HG03025 (cell line): Measurements from ENCODE around the gene HOXA1.

ENCODE experiments used
- ATAC-seq: cut with Tn5 transposase; IDR thresholded peaks from one replicate; pipeline ENCODE4 v1.9.1; 2021; ENCODE audit warnings: mild to moderate bottlenecking, moderate library complexity; ENCODE audit not compliant: unreplicated experiment, low FRiP score

HOXA1 gene

GRCh38 chr7:27117887-27118491, 22.2 kb upstream of the HOXA1 start:
- no peak for ATAC-seq

DNA sequence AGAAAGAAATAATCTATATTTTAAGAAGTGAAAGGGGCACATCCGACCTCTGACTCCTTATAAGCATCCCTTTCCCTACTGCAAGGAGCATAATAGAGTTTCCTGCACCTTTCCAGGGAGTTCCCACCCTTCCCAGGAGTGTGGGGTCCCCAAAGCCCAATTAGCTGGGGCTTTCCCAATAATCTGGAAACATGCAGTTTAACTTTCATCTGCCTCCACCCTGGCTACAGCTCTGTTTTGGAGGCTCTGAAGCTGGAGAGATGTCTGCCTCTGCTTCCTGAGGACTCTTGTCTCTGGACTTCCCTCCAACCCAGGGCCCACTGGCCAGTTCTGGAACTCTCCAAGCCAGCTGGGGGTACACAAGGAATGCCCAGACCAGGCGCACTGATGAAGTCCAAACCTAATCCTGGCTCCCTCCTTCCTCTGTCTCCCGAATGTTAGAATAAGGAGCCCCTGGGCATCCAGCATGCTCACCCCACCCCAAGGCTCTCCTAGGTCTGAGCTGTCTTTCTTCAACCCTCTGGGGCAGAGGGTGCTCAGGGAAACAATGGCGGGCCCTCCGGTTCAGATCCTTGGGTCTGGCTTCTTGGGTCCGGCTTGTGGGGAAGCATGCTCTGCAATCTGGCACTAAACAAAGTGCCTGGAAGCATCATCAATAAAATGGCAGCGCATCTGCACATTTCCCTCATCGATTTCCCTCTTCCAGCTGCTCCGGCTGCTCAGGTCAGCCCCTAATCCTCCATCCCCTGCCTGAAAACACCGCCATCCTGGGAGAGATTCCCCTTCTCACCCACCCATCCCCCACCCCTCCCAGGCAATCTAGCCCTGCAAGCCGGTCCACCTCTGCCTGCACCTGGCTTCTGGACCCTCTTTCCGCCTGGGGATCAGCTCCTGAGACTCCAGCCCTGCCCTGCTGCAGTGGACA, 21.4 kb upstream of the HOXA1 start:
- no peak for ATAC-seq

DNA sequence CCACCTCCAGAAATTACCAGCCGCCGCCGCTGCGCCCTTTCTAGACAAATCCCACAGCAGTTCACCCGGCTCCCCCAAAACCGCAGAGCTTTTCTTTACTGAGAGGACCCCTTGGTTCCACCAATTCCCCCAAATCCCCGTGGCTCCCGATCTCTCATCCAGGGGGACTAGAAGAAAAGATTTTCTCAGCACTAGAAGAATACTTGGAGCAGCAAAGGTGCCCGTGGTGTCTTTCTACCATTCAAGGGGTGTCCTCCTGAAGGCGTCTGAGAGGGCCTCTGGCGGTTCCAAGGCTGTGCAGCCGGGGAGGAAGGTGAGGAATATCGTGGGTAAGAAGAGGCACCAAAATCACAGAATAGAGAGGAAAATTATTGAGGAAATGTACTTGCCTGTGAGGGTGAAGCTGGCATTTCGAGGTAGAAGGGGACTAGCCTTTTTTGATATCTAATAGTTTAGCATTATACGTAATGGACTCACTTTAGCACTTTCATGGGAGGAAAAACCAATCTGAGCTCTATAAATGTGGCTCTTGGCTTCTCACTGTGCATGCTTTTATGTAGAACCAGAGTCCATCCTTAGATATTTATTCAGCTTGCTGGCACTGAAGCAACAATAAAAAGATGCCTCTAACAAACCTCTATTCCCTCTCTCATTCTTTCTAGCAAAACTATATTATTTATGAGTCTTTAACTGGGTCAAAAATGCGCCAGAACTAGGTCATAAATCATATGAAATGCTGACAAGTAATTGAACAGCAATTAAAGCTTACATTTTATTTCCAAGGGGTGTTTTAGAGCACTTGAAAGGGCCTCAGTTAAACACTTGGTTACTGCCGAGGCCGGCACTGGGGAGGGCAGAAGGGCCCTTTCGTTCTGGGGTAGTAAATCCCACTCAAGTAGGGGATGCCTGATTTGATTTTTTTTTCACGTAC, 20.5 kb upstream of the HOXA1 start:
- ATAC-seq = no peak

GRCh38 chr7:27115221-27116026, 19.6 kb upstream of the HOXA1 start:
- ATAC-seq = no peak

- no peak for ATAC-seq
Observed at GRCh38 chr7:27114881-27115220, 19.1 kb upstream of the HOXA1 start.

GRCh38 chr7:27113991-27114769, 18.4 kb upstream of the HOXA1 start:
- ATAC-seq = no peak

GRCh38 chr7:27112955-27113949, 17.5 kb upstream of the HOXA1 start:
- ATAC-seq = no peak

DNA sequence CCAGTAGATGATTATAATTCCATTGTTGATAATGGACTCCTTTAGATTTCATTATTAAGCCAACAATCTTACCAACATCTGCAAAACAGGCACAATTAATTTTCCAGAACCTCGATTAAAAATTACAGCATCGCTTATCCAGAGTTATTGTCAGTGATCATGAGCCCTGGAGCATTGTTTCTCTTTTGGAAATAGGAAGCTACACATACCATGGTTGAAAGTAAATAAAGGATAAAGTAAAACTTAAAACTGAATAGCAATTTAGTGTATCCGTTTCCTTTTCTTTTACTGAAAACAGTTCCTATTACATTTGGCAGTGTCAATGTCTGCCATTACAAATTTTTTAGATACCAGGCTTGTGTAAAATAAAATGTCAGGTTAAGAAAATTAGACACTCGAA, 16.6 kb upstream of the HOXA1 start:
- ATAC-seq = no peak

GRCh38 chr7:27111751-27112277, 16.0 kb upstream of the HOXA1 start:
- ATAC-seq = no peak

DNA sequence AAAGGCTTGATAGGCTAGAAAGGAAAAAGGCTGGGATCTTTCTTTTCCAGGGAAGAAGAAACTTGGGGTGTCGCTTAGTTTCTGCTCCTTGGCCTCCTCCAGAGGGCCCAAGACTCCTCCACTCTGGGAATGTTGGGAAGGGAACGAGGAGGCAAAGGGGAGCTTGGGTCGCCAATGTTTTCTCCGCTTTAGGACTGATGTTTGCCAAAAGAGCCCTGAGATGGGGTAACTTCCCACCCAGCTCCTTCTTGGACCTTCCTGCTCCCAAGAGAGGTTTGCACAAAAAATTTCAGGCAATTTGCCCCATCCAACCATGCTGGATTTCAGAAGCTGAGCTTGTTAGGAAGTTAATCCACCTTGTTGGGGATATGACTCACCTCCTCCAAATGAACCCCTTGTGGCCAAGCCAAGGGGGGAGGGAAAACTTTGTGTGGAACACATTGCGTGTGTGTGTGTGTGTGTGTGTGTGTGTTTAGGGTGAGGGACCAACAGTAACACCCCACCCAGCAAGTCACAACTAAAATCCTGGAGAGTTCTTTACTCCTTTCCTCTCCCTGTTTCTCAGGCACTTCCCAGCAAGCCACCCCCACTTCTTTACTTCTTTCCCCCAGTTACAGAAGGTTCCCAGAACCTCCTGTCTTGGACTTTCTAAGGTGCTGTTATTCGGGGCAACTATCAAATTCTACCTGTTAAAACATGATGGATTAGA, 15.4 kb upstream of the HOXA1 start:
- ATAC-seq = no peak

GRCh38 chr7:27110186-27111031, 14.6 kb upstream of the HOXA1 start:
- no peak for ATAC-seq

DNA sequence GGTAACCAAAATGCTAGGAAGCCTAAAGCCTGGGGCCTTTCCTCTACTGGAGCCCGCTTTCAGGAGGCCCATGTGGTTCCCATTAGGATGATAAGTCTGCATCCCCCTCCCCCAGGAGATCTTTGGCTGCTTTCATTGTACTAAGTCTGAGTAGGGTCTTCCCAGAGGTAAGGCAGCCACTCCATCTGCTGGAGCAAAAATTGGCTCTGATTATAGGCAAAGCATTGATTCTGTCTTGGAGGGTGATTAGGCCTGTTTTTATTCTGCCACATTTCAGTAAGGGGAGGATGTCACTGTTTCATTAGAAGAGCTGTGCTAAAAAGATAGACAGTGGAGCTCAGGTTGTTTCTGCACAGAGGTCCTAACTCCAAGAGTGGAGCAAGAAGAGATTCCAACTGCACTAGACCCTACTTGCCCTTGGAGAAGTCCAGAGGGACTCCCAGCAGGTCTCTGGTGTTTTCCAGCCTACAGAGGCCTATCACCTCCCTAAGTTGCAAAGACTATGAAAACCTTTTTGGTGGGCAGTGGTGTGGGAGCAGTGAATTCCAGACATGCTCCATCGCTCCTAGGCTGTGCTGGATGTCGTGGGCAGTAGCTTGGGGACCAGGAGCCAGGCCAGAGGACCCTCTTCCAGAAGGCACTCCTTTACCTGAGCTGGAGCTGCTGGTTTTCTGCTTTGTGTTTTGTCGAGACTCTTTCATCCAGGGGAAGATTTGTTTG, 13.8 kb upstream of the HOXA1 start:
- no peak for ATAC-seq

DNA sequence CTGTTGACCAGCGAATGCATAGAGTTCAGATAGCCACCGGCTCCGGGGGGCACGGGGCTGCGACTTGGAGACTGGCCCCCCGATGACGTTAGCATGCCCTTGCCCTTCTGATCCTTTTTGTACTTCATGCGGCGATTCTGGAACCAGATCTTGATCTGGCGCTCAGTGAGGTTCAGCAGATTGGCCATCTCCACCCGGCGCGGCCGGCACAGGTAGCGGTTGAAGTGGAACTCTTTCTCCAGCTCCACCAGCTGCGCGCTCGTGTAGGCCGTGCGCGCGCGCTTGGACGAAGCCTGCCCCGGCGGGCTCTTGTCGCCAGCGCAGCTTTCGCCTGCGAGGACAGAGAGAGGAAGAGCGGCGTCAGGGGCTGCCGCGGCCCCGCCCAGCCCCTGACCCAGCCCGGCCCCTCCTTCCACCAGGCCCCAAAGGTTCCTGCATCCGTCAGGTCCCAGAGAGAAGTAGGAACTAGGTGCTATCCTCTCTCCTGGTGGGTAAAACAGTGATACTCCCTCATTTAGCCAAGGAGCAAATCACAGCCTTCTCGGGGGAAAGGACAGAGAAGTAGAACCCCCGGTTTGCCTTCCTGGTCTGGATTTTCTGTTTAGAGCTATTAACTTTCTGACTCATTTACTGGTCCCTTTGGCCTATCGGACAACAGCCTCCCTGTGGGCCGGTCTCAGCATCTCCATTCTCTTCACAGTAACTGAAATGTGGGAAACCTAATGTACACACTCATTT, 12.8 kb upstream of the HOXA1 start:
- no peak for ATAC-seq

- ATAC-seq = no peak
Observed at GRCh38 chr7:27107391-27108381, 11.9 kb upstream of the HOXA1 start.
